ENCODE data around the gene GLRX. TPM values are rescaled to one million over a fixed set of nuclear protein-coding genes. Genes with fewer than 3 reads are reported as not detected.
A peak's percentile ranks its signal among the peaks of the same experiment; 100 is the strongest.
"Not testable (repeated sequence)": the region's sequence is repeated elsewhere in the genome, so short reads cannot be mapped to it uniquely, and the experiment has no call there.

GLRX gene
- total and polyA plus RNA-seq, 2 donors (not counting 1 experiment from before 2014, with no cell fraction given), result 91.8 to 429 TPM

GRCh38 chr5:95812074-95812471 lies 10.5 kb downstream of the GLRX start:
- Histone ChIP-seq H3K36me3 (ENCODE audit: control insufficient read depth, insufficient read depth, low read length) (peaks cover 3% of the 10 kb centered on the region), H3K4me2 (ENCODE audit: extremely low read depth, insufficient read depth, low read length) (peak overlapping the region; percentile 62), H3K9ac (ENCODE audit: insufficient read depth, low read length) (no peak overlapping the region), H3K4me3 (replicated peaks in 1 of 4; ENCODE audit: control extremely low read depth in 1 of 4, insufficient read depth in 1 of 4, low read depth in 3 of 4, low read length in 4 of 4) (no peak overlapping the region), H3K9me3 (ENCODE audit: control insufficient read depth, insufficient read depth, low read depth, low read length) (no peaks in the 10 kb centered on the region), H3K27ac (ENCODE audit: insufficient read depth, low read length) (peak overlapping the region; percentile 34), H2AFZ (ENCODE audit: low read length) (no peak overlapping the region), H4K20me1 (ENCODE audit: control insufficient read depth, extremely low read depth, insufficient read depth, low read length) (no peaks in the 10 kb centered on the region), H3K27me3 (ENCODE audit: control insufficient read depth, insufficient read depth, low read length) (no peaks in the 10 kb centered on the region), H3K4me1 (ENCODE audit: control insufficient read depth, extremely low read depth, insufficient read depth, low read length) (peaks cover 30% of the 10 kb centered on the region), H3K79me2 (ENCODE audit: control insufficient read depth, insufficient read depth, low read length) (peaks cover 4% of the 10 kb centered on the region)
- DNase-seq (ENCODE audit: low read depth in 2 of 2), result peak; percentile 25 to 85
- TF ChIP-seq EZH2 (IDR thresholded peaks at IDR 0.05; ENCODE audit: low read length, missing control alignments), result no peak
- no peak for TF ChIP-seq CTCF (conservative IDR thresholded peaks at IDR 0.05 in 1 of 2, IDR thresholded peaks at IDR 0.05 in 1 of 2; ENCODE audit: low read depth in 1 of 2, low read length in 2 of 2)

GRCh38 chr5:95811461-95812073 lies 11.0 kb downstream of the GLRX start:
- not testable (repeated sequence) for H3K27me3 ChIP-seq (ENCODE audit: control insufficient read depth, insufficient read depth, low read length); H3K9ac ChIP-seq (ENCODE audit: insufficient read depth, low read length); H4K20me1 ChIP-seq (ENCODE audit: control insufficient read depth, extremely low read depth, insufficient read depth, low read length); H3K4me2 ChIP-seq (ENCODE audit: extremely low read depth, insufficient read depth, low read length); H3K79me2 ChIP-seq (ENCODE audit: control insufficient read depth, insufficient read depth, low read length); H3K9me3 ChIP-seq (ENCODE audit: control insufficient read depth, insufficient read depth, low read depth, low read length); H3K36me3 ChIP-seq (ENCODE audit: control insufficient read depth, insufficient read depth, low read length); H3K4me3 ChIP-seq (replicated peaks in 1 of 4; ENCODE audit: control extremely low read depth in 1 of 4, insufficient read depth in 1 of 4, low read depth in 3 of 4, low read length in 4 of 4); H2AFZ ChIP-seq (ENCODE audit: low read length); DNase-seq (ENCODE audit: low read depth in 2 of 2)
- Histone ChIP-seq H3K27ac (ENCODE audit: insufficient read depth, low read length) (peak overlapping the region; percentile 34), H3K4me1 (ENCODE audit: control insufficient read depth, extremely low read depth, insufficient read depth, low read length) (peaks cover 30% of the 10 kb centered on the region)

- not testable (repeated sequence) for H4K20me1 ChIP-seq (ENCODE audit: control insufficient read depth, extremely low read depth, insufficient read depth, low read length); H3K4me3 ChIP-seq (replicated peaks in 1 of 4; ENCODE audit: control extremely low read depth in 1 of 4, insufficient read depth in 1 of 4, low read depth in 3 of 4, low read length in 4 of 4); H3K27me3 ChIP-seq (ENCODE audit: control insufficient read depth, insufficient read depth, low read length); H3K9ac ChIP-seq (ENCODE audit: insufficient read depth, low read length); H3K27ac ChIP-seq (ENCODE audit: insufficient read depth, low read length); H3K36me3 ChIP-seq (ENCODE audit: control insufficient read depth, insufficient read depth, low read length); H3K9me3 ChIP-seq (ENCODE audit: control insufficient read depth, insufficient read depth, low read depth, low read length); H3K79me2 ChIP-seq (ENCODE audit: control insufficient read depth, insufficient read depth, low read length); H2AFZ ChIP-seq (ENCODE audit: low read length); H3K4me2 ChIP-seq (ENCODE audit: extremely low read depth, insufficient read depth, low read length)
- DNase-seq (ENCODE audit: low read depth in 2 of 2), result peak; percentile 33 to 40
- peaks cover 30% of the 10 kb centered on the region for H3K4me1 ChIP-seq (ENCODE audit: control insufficient read depth, extremely low read depth, insufficient read depth, low read length)
These were observed 11.5 kb downstream of the GLRX start for GRCh38 chr5:95811126-95811423.

- Histone ChIP-seq H3K79me2 (ENCODE audit: control insufficient read depth, insufficient read depth, low read length) (no peaks in the 10 kb centered on the region), H3K9me3 (ENCODE audit: control insufficient read depth, insufficient read depth, low read depth, low read length) (no peaks in the 10 kb centered on the region), H3K9ac (ENCODE audit: insufficient read depth, low read length) (no peak overlapping the region), H3K27ac (ENCODE audit: insufficient read depth, low read length) (peak overlapping the region; percentile 1), H3K4me3 (replicated peaks in 1 of 4; ENCODE audit: control extremely low read depth in 1 of 4, insufficient read depth in 1 of 4, low read depth in 3 of 4, low read length in 4 of 4) (no peak overlapping the region), H2AFZ (ENCODE audit: low read length) (no peak overlapping the region), H3K4me2 (ENCODE audit: extremely low read depth, insufficient read depth, low read length) (peak overlapping the region; percentile 0), H4K20me1 (ENCODE audit: control insufficient read depth, extremely low read depth, insufficient read depth, low read length) (no peaks in the 10 kb centered on the region), H3K4me1 (ENCODE audit: control insufficient read depth, extremely low read depth, insufficient read depth, low read length) (peaks cover 30% of the 10 kb centered on the region), H3K36me3 (ENCODE audit: control insufficient read depth, insufficient read depth, low read length) (peaks cover 3% of the 10 kb centered on the region), H3K27me3 (ENCODE audit: control insufficient read depth, insufficient read depth, low read length) (no peaks in the 10 kb centered on the region)
- TF ChIP-seq EZH2 (IDR thresholded peaks at IDR 0.05; ENCODE audit: low read length, missing control alignments) (no peak), CTCF (conservative IDR thresholded peaks at IDR 0.05 in 1 of 2, IDR thresholded peaks at IDR 0.05 in 1 of 2; ENCODE audit: low read depth in 1 of 2, low read length in 2 of 2) (no peak)
- DNase-seq (ENCODE audit: low read depth in 2 of 2), result peak in 1 of 2 donors; percentile 43
These were observed 12.0 kb downstream of the GLRX start for GRCh38 chr5:95810305-95811125.
